GM12878 (cell line): Measurements from ENCODE around the gene FBXL3. TPM values are rescaled to one million over a fixed set of nuclear protein-coding genes. Genes with fewer than 3 reads are reported as not detected.

Experiments used
- ATAC-seq: fragments of 200-7000 bp; cut with Tn5 transposase; 3 replicates; pipeline ENCODE4 v1.9.1; 2020; ENCODE audit warnings: mild to moderate bottlenecking, moderate library complexity
- BruUV-seq: library from RNA; stranded (reverse); fragments of 400-500 nt; replicated peaks from 2 replicates; lab custom pipeline; 2021; lab: Mats Ljungman, UMichigan
- CTCF ChIA-PET: fragments of 300-600 bp; sonication (Branson Sonifier 250); formaldehyde crosslinking; extraction: SDS; loops from one replicate; lab custom pipeline; 2021; ENCODE audit warnings: inconsistent platforms; lab: Yijun Ruan, JAX
- POLR2A ChIA-PET: fragments of 350-600 bp; formaldehyde crosslinking; extraction: SDS; loops from one replicate; lab custom pipeline; 2021; ENCODE audit warnings: inconsistent platforms; lab: Charles Lee
- RAD21 ChIA-PET: fragments of 300-600 bp; sonication (Branson Sonifier 250); formaldehyde crosslinking; loops from one replicate; lab custom pipeline; 2023; ENCODE audit warnings: antibody characterized with exemption; ENCODE audit not compliant: unreplicated experiment; lab: Charles Lee
- SMC1A ChIA-PET: fragments of 300-600 bp; sonication (Branson Sonifier 250); formaldehyde crosslinking; loops from one replicate; lab custom pipeline; 2023; ENCODE audit not compliant: unreplicated experiment, uncharacterized antibody; lab: Charles Lee
- DNase-seq: peaks from one replicate; pipeline ENCODE4 v3.0.0-alpha.2; 2011; ENCODE audit warnings: low read depth, low spot score
- FAIRE-seq: peaks from 3 replicates; lab custom pipeline; 2011; peaks lifted over from hg19 to GRCh38; lab: Jason Lieb, UNC
- H2AFZ ChIP-seq: 2 replicates; pipeline ENCODE4 v1.6.0; 2011; ENCODE audit warnings: low read depth, low read length, control low read depth; ENCODE audit not compliant: control insufficient read depth
- H3K27ac ChIP-seq: 2 replicates; pipeline ENCODE4 v1.5.1; 2011; ENCODE audit warnings: control low read depth; ENCODE audit not compliant: control insufficient read depth, insufficient read depth
- H3K27me3 ChIP-seq, 2 experiments: replicated peaks in 1 of 2; 2 replicates each; pipeline versions ENCODE4 v1.6.0 to v1.6.1; 2011; ENCODE audit warnings: low read length in 1 of 2; ENCODE audit not compliant: control insufficient read depth in 2 of 2, insufficient read depth in 2 of 2
- H3K36me3 ChIP-seq, 2 experiments: 2 replicates each; pipeline ENCODE4 v1.5.1; 2011; ENCODE audit warnings: low read length in 1 of 2; ENCODE audit not compliant: control insufficient read depth in 2 of 2, insufficient read depth in 2 of 2
- H3K4me1 ChIP-seq: 2 replicates; pipeline ENCODE4 v1.6.1; 2011; ENCODE audit warnings: mild to moderate bottlenecking, low read length, moderate library complexity, mixed read lengths; ENCODE audit not compliant: control insufficient read depth, insufficient read depth
- H3K4me2 ChIP-seq: 2 replicates; pipeline ENCODE4 v1.6.0; 2011; ENCODE audit warnings: control low read depth; ENCODE audit not compliant: control insufficient read depth, insufficient read depth
- H3K4me3 ChIP-seq: fragments of 200-600 bp; sonication (generic); 2 replicates; pipeline ENCODE4 v1.5.1; 2016
- H3K79me2 ChIP-seq: 2 replicates; pipeline ENCODE4 v1.6.0; 2011; ENCODE audit warnings: low read length; ENCODE audit not compliant: control insufficient read depth, insufficient read depth
- H3K9ac ChIP-seq: 2 replicates; pipeline ENCODE4 v1.8.0; 2011; ENCODE audit warnings: low read length, control low read depth, mixed read lengths; ENCODE audit not compliant: control insufficient read depth, insufficient read depth
- H3K9me3 ChIP-seq: replicated peaks from 3 replicates; pipeline ENCODE4 v1.5.1; 2011; ENCODE audit warnings: mild to moderate bottlenecking, low read length; ENCODE audit not compliant: control insufficient read depth, insufficient read depth
- H4K20me1 ChIP-seq: 2 replicates; pipeline ENCODE4 v1.6.0; 2011; ENCODE audit not compliant: control insufficient read depth, insufficient read depth
- CBX5 ChIP-seq: sonication (generic); IDR thresholded peaks from 2 replicates; pipeline ENCODE4 v1.6.1; 2016; ENCODE audit warnings: low read depth, moderate library complexity, mild to moderate bottlenecking, inconsistent platforms
- HDAC2 ChIP-seq: fragments of 200-600 bp; sonication (generic); IDR thresholded peaks from 2 replicates; pipeline ENCODE4 v1.6.1; 2017
- HSF1 ChIP-seq: fragments of 150-350 bp; IDR thresholded peaks from 2 replicates; pipeline ENCODE4 v1.6.1; 2014; ENCODE audit warnings: mild to moderate bottlenecking, low read depth, low read length
- MTA3 ChIP-seq: IDR thresholded peaks from 2 replicates; pipeline ENCODE4 v1.6.1; 2012; ENCODE audit warnings: low read length, inconsistent platforms, borderline replicate concordance
- MYB ChIP-seq: fragments of 150-350 bp; IDR thresholded peaks from 2 replicates; pipeline ENCODE4 v1.6.1; 2014; ENCODE audit warnings: mild to moderate bottlenecking, low read depth, low read length, borderline replicate concordance
- NFIC ChIP-seq: IDR thresholded peaks from 2 replicates; pipeline ENCODE4 v1.6.1; 2012; ENCODE audit warnings: low read depth, mild to moderate bottlenecking, inconsistent platforms, low read length, moderate library complexity
- NR2C1 ChIP-seq: fragments of 450-650 bp; IDR thresholded peaks from 2 replicates; pipeline ENCODE4 v1.6.1; 2017; ENCODE audit warnings: antibody characterized with exemption, mild to moderate bottlenecking, moderate library complexity
- SUPT20H ChIP-seq: IDR thresholded peaks from 2 replicates; pipeline ENCODE4 v1.6.1; 2011; ENCODE audit warnings: low read depth, mild to moderate bottlenecking, low read length, moderate library complexity, borderline replicate concordance; ENCODE audit not compliant: control insufficient read depth
- WGBS: methylation state at CpG from one replicate; pipeline ENCODE4 v1.1.6; 2016; ENCODE audit warnings: low lambda C conversion rate; ENCODE audit not compliant: insufficient replicate concordance, insufficient coverage; ENCODE audit errors: missing lambda C conversion rate; 5-methylcytosine and 5-hydroxymethylcytosine counted together
- in situ Hi-C: fragments of 300-500 bp; cut with MboI; formaldehyde crosslinking; loops from 9 replicates; pipeline ENCODE4 v1.14.3; 2018; ENCODE audit warnings: mixed read lengths
- intact Hi-C: fragments of 100-400 bp; cut with micrococcal nuclease; formaldehyde crosslinking; loops from one replicate; pipeline ENCODE4 v1.14.2; 2022; ENCODE audit not compliant: unreplicated experiment
- polyA plus RNA-seq, 11 experiments: library from polyadenylated mRNA; depleted of rRNA in 4 of 11; unstranded in 6 of 11; stranded (reverse) in 5 of 11; fragments of >200 nt; fragmentation: Nextera tagmentation in 4 of 11; fragmentation: Illumina TruSeq in 1 of 11; extraction: Ambion mirVana in 4 of 11; extraction: Trizol in 1 of 11; gene quantifications; 1 replicate in 1 of 11; 2 replicates in 10 of 11; pipeline versions ENCODE4 v1.2.1 to v1.2.3, GENCODE V29; 2011 to 2016; ENCODE audit warnings: inconsistent platforms in 2 of 11, missing spikeins in 2 of 11, low read depth in 1 of 11
- total RNA-seq, 4 experiments: library from RNA; depleted of rRNA in 3 of 4; stranded (reverse); fragments of >200 nt in 3 of 4; fragmentation: Illumina TruSeq in 1 of 4; extraction: Trizol in 1 of 4; gene quantifications; 2 replicates each; pipeline versions ENCODE4 v1.2.1 to v1.2.3, GENCODE V29; 2013 to 2021

FBXL3 gene
- total and polyA plus RNA-seq, 10 of the 15 experiments (the other 5 are each of a cell fraction or from before 2014, with no cell fraction given) = 9.0 to 26.4 (median 19.7) TPM

GRCh38 chr13:77048681-77049080 lies 21.7 kb upstream of the FBXL3 start:
- WGBS = 72% methylated on average over 4 of the region's 4 CpGs

More at GRCh38 chr13:77048681-77049080, 21.7 kb upstream of the FBXL3 start:
- no peak for FAIRE-seq
- Histone ChIP-seq H3K9ac (no peak overlapping the region), H3K4me1 (no peaks in the 10 kb centered on the region), H3K79me2 (no peaks in the 10 kb centered on the region), H3K27me3 (no peaks in the 10 kb centered on the region), H3K36me3 (peaks cover 1 to 22% of the 10 kb centered on the region in 2 experiments), H2AFZ (no peak overlapping the region), H3K27ac (no peak overlapping the region), H3K4me2 (no peak overlapping the region), H3K4me3 (no peak overlapping the region), H4K20me1 (no peaks in the 10 kb centered on the region), H3K9me3 (no peaks in the 10 kb centered on the region)
- ChIA-PET RAD21 (no interaction called here), POLR2A (no interaction called here), CTCF (interaction anchor here (0.8 to 1.0 kb wide), 2 partner anchors 24 to 30 kb away, joined by 3 read pairs; no protein-coding TSS in a partner anchor), SMC1A (interaction anchor here (0.6 kb wide), 1 partner anchor 55 kb away, joined by 3 read pairs; no protein-coding TSS in a partner anchor)
- intact Hi-C loops = no loop called here
- BruUV-seq = TSS peak; percentile 12
- no peak for ATAC-seq
- no peak for TF ChIP-seq NR2C1
- no peak for TF ChIP-seq HSF1
- TF ChIP-seq CBX5 = no peak
- TF ChIP-seq SUPT20H = no peak
- no peak for TF ChIP-seq MYB
- no peak for TF ChIP-seq HDAC2
- TF ChIP-seq MTA3 = no peak
- no peak for TF ChIP-seq NFIC
- in situ Hi-C loops = no loop called here
- no peak for DNase-seq
